CD14-positive monocyte (primary cell): ENCODE data around the gene PCCA. TPM values are rescaled to one million over a fixed set of nuclear protein-coding genes. Genes with fewer than 3 reads are reported as not detected.

ENCODE experiments used
- DNase-seq, 3 donors: peaks; one replicate each; pipeline ENCODE4 v3.0.0-alpha.2; 2011 to 2022
- H2AFZ ChIP-seq: 2 replicates; pipeline ENCODE4 v1.6.0; 2012; ENCODE audit warnings: mild to moderate bottlenecking, low read depth, low read length, inconsistent platforms; ENCODE audit not compliant: insufficient read depth, poor library complexity, severe bottlenecking
- H3K27ac ChIP-seq, 2 donors: 1 replicate in 1 of 2; 2 replicates in 1 of 2; pipeline ENCODE4 v1.5.1; 2012 to 2013; ENCODE audit warnings: low read length in 2 of 2, control low read depth in 1 of 2, inconsistent platforms in 1 of 2, low read depth in 1 of 2, mild to moderate bottlenecking in 1 of 2
- H3K27me3 ChIP-seq, 2 donors: one replicate each; pipeline versions ENCODE4 v1.6.0 to v1.6.1; 2011 to 2013; ENCODE audit warnings: low read length in 2 of 2; ENCODE audit not compliant: control insufficient read depth in 2 of 2, insufficient read depth in 2 of 2
- H3K36me3 ChIP-seq, 2 donors: replicated peaks in 1 of 2; 1 replicate in 1 of 2; 2 replicates in 1 of 2; pipeline versions ENCODE4 v1.5.1 to v1.6.1; 2012 to 2013; ENCODE audit warnings: low read length in 2 of 2, control low read depth in 1 of 2, inconsistent platforms in 1 of 2, mild to moderate bottlenecking in 1 of 2; ENCODE audit not compliant: insufficient read depth in 2 of 2, control insufficient read depth in 1 of 2
- H3K4me1 ChIP-seq, 2 donors: 1 replicate in 1 of 2; 2 replicates in 1 of 2; pipeline versions ENCODE4 v1.5.1 to v1.6.1; 2012 to 2013; ENCODE audit warnings: low read length in 2 of 2, control low read depth in 1 of 2, inconsistent platforms in 1 of 2, mild to moderate bottlenecking in 1 of 2, moderate library complexity in 1 of 2; ENCODE audit not compliant: insufficient read depth in 2 of 2, control insufficient read depth in 1 of 2
- H3K4me2 ChIP-seq: replicated peaks from 2 replicates; pipeline ENCODE3; 2012; ENCODE audit warnings: low read length, moderate library complexity, mild to moderate bottlenecking; ENCODE audit not compliant: poor library complexity, severe bottlenecking; ENCODE audit errors: extremely low read depth
- H3K4me3 ChIP-seq, 3 experiments: fragments of 200-600 bp in 1 of 3; sonication (generic) in 1 of 3; replicated peaks in 1 of 3; 1 replicate in 2 of 3; 2 replicates in 1 of 3; pipeline ENCODE4 v1.5.1; 2011 to 2013; ENCODE audit warnings: low read length in 3 of 3, mild to moderate bottlenecking in 3 of 3, control low read depth in 2 of 3, low read depth in 2 of 3, inconsistent platforms in 1 of 3, moderate library complexity in 1 of 3
- H3K79me2 ChIP-seq: 2 replicates; pipeline ENCODE4 v1.6.0; 2012; ENCODE audit warnings: mild to moderate bottlenecking, control low read depth, inconsistent platforms, low read length, moderate library complexity; ENCODE audit not compliant: insufficient read depth
- H3K9ac ChIP-seq: 2 replicates; pipeline ENCODE4 v1.6.0; 2017; ENCODE audit warnings: low read length, mild to moderate bottlenecking; ENCODE audit not compliant: insufficient read depth, poor library complexity, severe bottlenecking
- H3K9me3 ChIP-seq, 2 donors: replicated peaks in 1 of 2; 1 replicate in 1 of 2; 2 replicates in 1 of 2; pipeline versions ENCODE4 v1.5.1 to v1.6.1; 2012 to 2013; ENCODE audit warnings: low read length in 2 of 2, control low read depth in 1 of 2; ENCODE audit not compliant: control insufficient read depth in 1 of 2, insufficient read depth in 1 of 2
- H4K20me1 ChIP-seq: 2 replicates; pipeline ENCODE4 v1.6.0; 2012; ENCODE audit warnings: mild to moderate bottlenecking, low read length, control low read depth, moderate library complexity; ENCODE audit not compliant: insufficient read depth
- H3K27ac Mint-ChIP-seq, 7 donors: one replicate each; pipeline ENCODE4 v1.8.0; 2020; ENCODE audit warnings: mild to moderate bottlenecking in 7 of 7, mixed read lengths in 7 of 7, moderate library complexity in 6 of 7, inconsistent platforms in 2 of 7
- H3K27me3 Mint-ChIP-seq, 3 donors: one replicate each; pipeline ENCODE4 v1.8.0; 2021 to 2022; ENCODE audit warnings: low read depth in 3 of 3, mild to moderate bottlenecking in 3 of 3, mixed read lengths in 3 of 3, moderate library complexity in 3 of 3, inconsistent platforms in 1 of 3
- H3K36me3 Mint-ChIP-seq, 2 donors: one replicate each; pipeline ENCODE4 v1.8.0; 2020; ENCODE audit warnings: mixed read lengths in 2 of 2, inconsistent platforms in 1 of 2, mild to moderate bottlenecking in 1 of 2
- H3K4me1 Mint-ChIP-seq: one replicate; pipeline ENCODE4 v1.8.0; 2020; ENCODE audit warnings: mild to moderate bottlenecking, mixed read lengths
- H3K4me3 Mint-ChIP-seq, 2 donors: one replicate each; pipeline ENCODE4 v1.8.0; 2020; ENCODE audit warnings: mild to moderate bottlenecking in 2 of 2, mixed read lengths in 2 of 2, moderate library complexity in 1 of 2
- H3K9me3 Mint-ChIP-seq, 7 donors: one replicate each; pipeline ENCODE4 v1.8.0; 2020 to 2022; ENCODE audit warnings: mixed read lengths in 7 of 7, mild to moderate bottlenecking in 6 of 7, moderate library complexity in 6 of 7, inconsistent platforms in 2 of 7
- CTCF ChIP-seq: fragments of 200-600 bp; IDR thresholded peaks from one replicate; pipeline ENCODE4 v1.8.0; 2022; ENCODE audit warnings: antibody characterized with exemption, mild to moderate bottlenecking
- WGBS: methylation state at CpG from one replicate; pipeline ENCODE4 v1.1.5; 2013; ENCODE audit warnings: missing lambda C conversion rate; ENCODE audit not compliant: insufficient coverage; 5-methylcytosine and 5-hydroxymethylcytosine counted together
- intact Hi-C, 2 donors: fragments of 100-400 bp; cut with micrococcal nuclease; formaldehyde crosslinking; loops; one replicate each; pipeline versions ENCODE4 v1.15.0 to v1.15.1; 2023
- polyA plus RNA-seq, 3 donors: library from polyadenylated mRNA; depleted of rRNA in 1 of 3; unstranded in 2 of 3; stranded (reverse) in 1 of 3; fragments of 300-500 nt in 2 of 3; fragments of >200 nt in 1 of 3; fragmentation: Illumina TruSeq in 2 of 3; gene quantifications; 1 replicate in 2 of 3; 2 replicates in 1 of 3; pipeline ENCODE4 v1.2.3, GENCODE V29; 2012 to 2021

The PCCA gene
- polyA plus RNA-seq, 3 donors: 4.4 to 13.5 (median 11.9) TPM

- DNase-seq: no peak
- 74% methylated on average over 4 of the region's 6 CpGs for WGBS
Measured at GRCh38 chr13:100063333-100063732, 25.6 kb upstream of the PCCA start.

GRCh38 chr13:100063906-100064305 lies 25.0 kb upstream of the PCCA start:
- H3K27ac Mint-ChIP-seq: no peak overlapping the region
- H3K36me3 ChIP-seq: no peaks in the 10 kb centered on the region
- H2AFZ ChIP-seq: no peak overlapping the region
- DNase-seq: no peak
- H3K4me2 ChIP-seq: no peak overlapping the region
- WGBS: 69% methylated on average over 4 of the region's 5 CpGs
- H3K9me3 Mint-ChIP-seq: peaks cover 3 to 13% (median 9%) of the 10 kb centered on the region in 7 donors
- intact Hi-C loops: no loop called here
- H4K20me1 ChIP-seq: no peaks in the 10 kb centered on the region
- H3K27me3 ChIP-seq: peaks cover 2% of the 10 kb centered on the region in 2 donors
- H3K9me3 ChIP-seq: peaks cover 0 to 3% of the 10 kb centered on the region in 2 donors
- no peaks in the 10 kb centered on the region for H3K36me3 Mint-ChIP-seq
- H3K79me2 ChIP-seq: no peaks in the 10 kb centered on the region
- no peak for TF ChIP-seq CTCF
- H3K4me3 Mint-ChIP-seq: no peak overlapping the region
- no peak overlapping the region for H3K4me3 ChIP-seq
- no peak overlapping the region for H3K27ac ChIP-seq
- peaks cover 2 to 10% (median 2%) of the 10 kb centered on the region in 3 donors for H3K27me3 Mint-ChIP-seq
- no peaks in the 10 kb centered on the region for H3K4me1 Mint-ChIP-seq
- H3K4me1 ChIP-seq: no peaks in the 10 kb centered on the region
- H3K9ac ChIP-seq: no peak overlapping the region

More at GRCh38 chr13:100063333-100063732, 25.6 kb upstream of the PCCA start:
- no peaks in the 10 kb centered on the region for H3K4me1 Mint-ChIP-seq
- H3K27ac Mint-ChIP-seq: no peak overlapping the region
- no peak overlapping the region for H3K4me3 Mint-ChIP-seq
- no peak overlapping the region for H3K4me3 ChIP-seq
- H4K20me1 ChIP-seq: no peaks in the 10 kb centered on the region
- H3K36me3 ChIP-seq: no peaks in the 10 kb centered on the region
- no peaks in the 10 kb centered on the region for H3K36me3 Mint-ChIP-seq
- H2AFZ ChIP-seq: no peak overlapping the region
- no peak overlapping the region for H3K4me2 ChIP-seq
- H3K27ac ChIP-seq: no peak overlapping the region
- no peak overlapping the region for H3K9ac ChIP-seq
- H3K9me3 ChIP-seq: peaks cover 4 to 9% of the 10 kb centered on the region in 2 donors
- intact Hi-C loops: no loop called here
- peaks cover 2 to 10% (median 2%) of the 10 kb centered on the region in 3 donors for H3K27me3 Mint-ChIP-seq
- H3K79me2 ChIP-seq: no peaks in the 10 kb centered on the region
- peaks cover 7 to 16% (median 14%) of the 10 kb centered on the region in 7 donors for H3K9me3 Mint-ChIP-seq
- no peak for TF ChIP-seq CTCF
- H3K4me1 ChIP-seq: no peaks in the 10 kb centered on the region
- H3K27me3 ChIP-seq: peaks cover 2% of the 10 kb centered on the region in 2 donors
